Right lobe of liver (tissue), 4 donors: ENCODE results near the gene TMEM266.

Experiments used
- POLR2A ChIP-seq: fragments of 450-650 bp; IDR thresholded peaks from one replicate; pipeline ENCODE4 v1.6.1; 2017; ENCODE audit warnings: antibody characterized with exemption, mild to moderate bottlenecking
- TF ChIP-seq, protein P1 (sequence below), 4 donors: fragments of 200-600 bp in 3 of 4; fragments of 450-650 bp in 1 of 4; IDR thresholded peaks; one replicate each; pipeline versions ENCODE4 v1.5.1 to v1.8.0; 2016 to 2022; ENCODE audit warnings: antibody characterized with exemption in 4 of 4, mild to moderate bottlenecking in 2 of 4
- donor health status: DM: no; HTN: no; CAD: no.
- donor health status: DM: no; HTN: no; CAD: no.
- donor health status: DM: no; HTN: yes; CAD: no.

- TF ChIP-seq, protein P1, sequence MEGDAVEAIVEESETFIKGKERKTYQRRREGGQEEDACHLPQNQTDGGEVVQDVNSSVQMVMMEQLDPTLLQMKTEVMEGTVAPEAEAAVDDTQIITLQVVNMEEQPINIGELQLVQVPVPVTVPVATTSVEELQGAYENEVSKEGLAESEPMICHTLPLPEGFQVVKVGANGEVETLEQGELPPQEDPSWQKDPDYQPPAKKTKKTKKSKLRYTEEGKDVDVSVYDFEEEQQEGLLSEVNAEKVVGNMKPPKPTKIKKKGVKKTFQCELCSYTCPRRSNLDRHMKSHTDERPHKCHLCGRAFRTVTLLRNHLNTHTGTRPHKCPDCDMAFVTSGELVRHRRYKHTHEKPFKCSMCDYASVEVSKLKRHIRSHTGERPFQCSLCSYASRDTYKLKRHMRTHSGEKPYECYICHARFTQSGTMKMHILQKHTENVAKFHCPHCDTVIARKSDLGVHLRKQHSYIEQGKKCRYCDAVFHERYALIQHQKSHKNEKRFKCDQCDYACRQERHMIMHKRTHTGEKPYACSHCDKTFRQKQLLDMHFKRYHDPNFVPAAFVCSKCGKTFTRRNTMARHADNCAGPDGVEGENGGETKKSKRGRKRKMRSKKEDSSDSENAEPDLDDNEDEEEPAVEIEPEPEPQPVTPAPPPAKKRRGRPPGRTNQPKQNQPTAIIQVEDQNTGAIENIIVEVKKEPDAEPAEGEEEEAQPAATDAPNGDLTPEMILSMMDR (IDR thresholded peaks at IDR 0.05): no peak
- TF ChIP-seq POLR2A: no peak
Observed at GRCh38 chr15:76070921-76071635, 11.3 kb downstream of the TMEM266 start.
